GM21717 (cell line): ENCODE measurements around the gene GRIA3.

Experiments used
- ATAC-seq: cut with Tn5 transposase; IDR thresholded peaks from one replicate; pipeline ENCODE4 v1.9.1; 2021; ENCODE audit warnings: mild to moderate bottlenecking, moderate library complexity; ENCODE audit not compliant: unreplicated experiment

Gene GRIA3

DNA sequence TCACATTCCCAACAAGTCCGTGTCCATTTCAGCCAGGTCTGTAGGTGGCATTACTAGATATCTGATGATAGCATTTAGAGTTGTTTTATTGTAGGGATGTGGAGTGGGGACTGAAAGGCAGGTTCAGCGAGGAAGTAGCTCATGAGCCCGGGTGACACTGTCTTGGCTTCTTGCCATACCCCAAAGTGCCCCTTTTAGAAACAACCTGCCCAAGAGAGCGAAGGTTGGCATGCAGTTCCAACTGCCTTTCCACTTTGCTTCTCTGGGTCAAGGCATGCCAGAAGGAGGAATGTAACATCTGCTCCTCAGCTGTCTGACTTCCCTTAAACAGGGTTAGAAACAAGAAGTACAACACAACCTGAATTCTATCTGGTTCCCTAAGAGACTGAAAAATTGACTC is 9.0 kb downstream of the GRIA3 start:
- no peak for ATAC-seq

DNA sequence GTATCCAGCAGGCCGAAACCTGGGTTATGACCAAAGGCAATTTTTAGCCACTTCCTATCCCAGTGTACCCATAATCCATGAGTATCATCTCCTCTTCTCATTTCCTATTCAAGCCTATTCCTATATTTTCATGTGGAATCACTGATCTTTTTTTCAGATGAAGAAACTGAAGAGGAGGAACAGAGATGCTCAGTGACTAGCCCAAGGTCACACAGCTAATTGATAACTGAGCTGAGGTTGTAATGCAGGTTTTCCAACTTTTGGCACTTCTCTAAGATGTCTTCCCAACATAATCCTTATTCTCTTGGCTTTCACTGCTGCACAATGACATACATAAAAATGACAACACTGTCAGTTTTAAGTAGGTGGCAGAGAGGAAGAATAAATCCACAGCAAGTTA is 15.3 kb downstream of the GRIA3 start:
- no peak for ATAC-seq

DNA sequence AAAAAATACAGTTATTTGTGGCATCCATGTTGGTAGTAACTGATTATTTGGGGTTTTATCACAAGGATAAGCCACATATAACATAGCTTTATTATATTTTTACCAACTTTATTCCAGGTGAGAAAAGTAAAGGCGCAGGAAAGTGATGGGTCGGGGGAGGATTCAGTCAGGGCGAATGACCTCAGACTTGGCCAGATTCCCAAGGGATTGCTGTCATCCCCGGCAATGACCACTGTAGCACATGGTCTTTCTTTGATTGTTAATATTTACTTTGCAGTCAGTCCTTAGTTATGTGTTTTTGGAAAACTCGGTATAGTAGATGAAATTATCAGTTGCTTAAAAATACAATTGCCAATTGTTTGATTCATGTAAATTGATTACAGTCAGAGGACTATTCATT is 17.6 kb downstream of the GRIA3 start:
- no peak for ATAC-seq

DNA sequence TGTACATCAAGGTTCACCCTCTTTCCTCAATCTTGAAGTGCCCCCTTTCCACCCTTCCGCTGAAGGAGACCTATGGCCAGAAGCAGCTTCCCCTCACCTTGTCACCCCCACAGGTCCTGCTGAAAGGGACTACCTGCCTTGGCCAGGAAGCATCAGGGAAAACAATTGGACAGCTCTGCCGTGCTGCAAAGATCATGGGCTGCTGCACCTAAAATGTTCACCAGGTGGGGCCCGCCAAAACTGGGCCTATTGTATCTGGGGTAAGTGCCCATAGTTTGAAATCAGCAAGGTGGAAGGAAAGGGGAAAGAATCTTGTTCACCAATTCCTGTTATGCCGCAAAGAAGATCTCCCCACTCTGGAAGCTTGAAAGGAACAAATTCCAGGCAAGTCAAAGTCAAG is 18.4 kb downstream of the GRIA3 start:
- no peak for ATAC-seq

DNA sequence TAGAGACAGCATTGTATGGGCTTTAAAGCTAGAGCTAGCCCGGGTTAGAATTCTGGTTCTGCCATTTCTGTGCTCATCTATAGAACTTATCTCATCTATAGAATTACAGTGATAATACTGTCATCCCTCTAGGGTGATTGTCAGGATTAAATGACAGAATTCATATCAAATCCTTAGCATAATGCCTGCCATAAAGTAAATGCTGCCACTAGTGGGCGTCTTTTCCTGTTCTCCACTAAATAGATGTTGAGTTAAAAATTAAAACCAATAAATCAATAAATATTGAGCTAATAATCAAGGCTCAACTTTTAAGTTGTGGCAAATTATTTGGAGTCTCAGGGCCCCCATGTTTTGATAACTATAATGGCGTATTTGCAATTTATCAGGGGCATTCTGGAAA is 19.7 kb downstream of the GRIA3 start:
- no peak for ATAC-seq

DNA sequence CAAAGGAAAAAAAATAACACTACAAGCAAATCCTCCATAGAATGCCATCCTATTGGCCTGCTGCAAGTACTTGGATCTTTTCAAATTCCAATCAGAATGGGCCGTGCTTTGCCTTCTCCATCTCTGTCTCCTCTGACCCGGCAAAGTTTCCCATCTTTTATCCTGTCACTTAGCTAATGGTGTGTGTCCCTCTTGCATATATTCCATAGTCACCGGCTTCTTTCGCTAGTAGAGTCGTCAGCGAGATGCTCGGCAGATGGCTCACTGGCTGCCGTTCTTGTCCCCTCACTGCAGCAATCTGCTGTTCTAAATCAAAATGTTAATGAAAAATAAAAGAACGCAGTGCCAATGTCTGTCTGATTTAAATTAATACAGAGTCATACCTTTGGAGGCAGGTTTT is 22.1 kb downstream of the GRIA3 start:
- no peak for ATAC-seq

DNA sequence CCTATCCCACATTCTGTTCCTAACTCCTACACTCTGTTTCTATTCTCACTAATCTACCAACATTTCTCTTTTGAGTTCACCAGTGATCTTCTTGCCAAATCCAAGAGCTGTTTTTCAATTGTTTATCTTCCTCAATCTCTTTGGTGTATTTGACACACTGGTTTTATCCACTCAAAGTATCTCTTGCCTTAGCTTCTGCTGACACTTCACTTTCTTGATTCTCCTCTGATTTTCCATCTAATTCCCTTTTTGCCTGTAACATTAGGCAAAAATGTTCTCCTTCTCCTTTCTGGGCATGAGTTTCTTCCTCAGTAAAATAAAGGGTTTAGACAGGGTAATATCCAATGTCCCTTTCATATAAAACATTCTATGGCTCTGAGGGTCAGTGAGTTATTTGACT is 26.2 kb downstream of the GRIA3 start:
- ATAC-seq = no peak

DNA sequence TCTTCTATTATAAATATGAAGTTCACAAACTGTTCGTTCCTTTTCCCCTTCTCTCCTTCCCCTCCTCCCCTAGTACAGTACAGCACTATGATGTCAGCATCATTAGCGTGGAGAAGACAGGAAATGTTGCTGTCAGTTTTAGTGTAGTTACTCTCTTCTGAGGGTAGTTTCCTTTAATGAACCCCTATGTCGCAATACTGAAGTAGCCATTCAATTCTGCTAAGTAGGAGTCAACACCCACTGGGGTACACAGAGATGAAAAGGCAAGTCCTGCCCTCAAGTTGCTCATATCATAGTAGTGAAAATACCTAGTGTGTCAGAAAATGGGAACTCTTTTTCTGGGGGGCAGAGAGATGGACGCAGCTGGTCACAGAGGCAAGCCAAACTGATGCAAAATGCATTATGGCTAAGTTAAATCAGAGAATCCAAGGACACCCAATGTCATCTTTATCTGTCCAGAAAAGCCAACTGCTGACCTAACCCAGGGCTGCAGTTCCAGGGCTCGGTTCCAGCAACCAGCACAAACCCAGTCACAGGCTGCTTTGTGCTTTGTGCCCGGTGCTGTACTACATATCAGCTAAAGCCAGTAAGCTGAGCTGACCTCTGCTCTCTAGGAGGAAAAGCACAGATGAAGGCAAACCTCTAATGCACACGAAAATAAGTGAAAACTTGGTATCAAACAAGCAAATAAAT is 31.5 kb downstream of the GRIA3 start:
- ATAC-seq = no peak

DNA sequence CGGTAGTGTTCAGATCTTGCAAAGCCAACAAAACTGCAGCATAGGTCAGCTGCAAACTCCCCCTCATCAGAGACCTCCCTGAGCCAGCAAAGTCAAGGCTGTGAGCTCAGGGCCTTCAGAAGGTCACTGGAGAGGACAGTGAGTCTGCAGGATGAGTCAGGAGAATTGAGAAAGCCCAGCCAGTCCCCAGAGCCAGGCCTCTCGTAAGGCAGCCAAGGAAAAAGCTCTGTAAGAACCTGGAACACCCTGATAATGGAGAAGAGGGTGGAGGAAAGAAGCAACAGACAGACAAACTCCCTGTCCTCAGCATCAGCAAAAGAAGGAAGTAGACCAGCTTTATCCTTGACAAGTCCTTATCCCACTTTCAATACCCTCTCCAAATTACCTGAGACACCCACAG is 33.0 kb downstream of the GRIA3 start:
- ATAC-seq = no peak

DNA sequence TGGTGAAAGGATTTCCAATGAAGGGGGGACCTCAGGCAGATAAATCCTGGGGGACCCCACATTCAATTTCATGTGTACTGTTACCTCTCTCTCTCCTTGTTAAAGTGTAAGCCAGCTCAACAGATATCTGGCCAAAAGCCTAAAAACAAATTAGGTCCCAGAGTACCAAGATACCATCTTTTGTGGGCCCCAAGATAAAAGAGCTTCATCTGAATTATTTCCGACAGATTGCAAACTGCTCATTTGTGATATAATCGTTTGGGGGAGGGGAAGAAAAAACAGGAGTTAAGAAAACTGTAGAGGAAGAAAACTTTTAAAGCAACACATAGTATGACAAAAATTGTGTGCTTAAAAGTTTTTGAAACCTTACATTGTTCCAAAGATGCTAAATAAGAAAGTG is 33.6 kb downstream of the GRIA3 start:
- ATAC-seq = no peak

DNA sequence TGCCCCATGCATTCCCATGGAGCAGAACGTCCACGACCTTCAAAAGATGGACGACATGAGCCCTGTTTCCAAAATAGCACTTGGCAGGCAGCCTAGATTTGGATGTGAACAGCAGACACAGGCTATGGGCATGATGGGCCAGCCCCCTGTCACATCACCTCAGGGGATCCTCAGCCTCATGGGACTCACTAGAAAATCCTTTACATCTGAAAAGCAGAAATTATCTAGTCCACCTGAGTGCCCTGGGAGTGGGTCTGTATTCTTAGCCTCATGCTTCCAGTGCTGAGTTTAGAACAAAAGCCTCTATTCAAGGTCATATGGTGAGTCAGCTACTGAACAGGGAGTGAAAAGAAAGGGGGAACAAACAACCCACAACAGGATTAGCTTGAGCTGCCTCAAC is 35.8 kb downstream of the GRIA3 start:
- ATAC-seq = no peak

DNA sequence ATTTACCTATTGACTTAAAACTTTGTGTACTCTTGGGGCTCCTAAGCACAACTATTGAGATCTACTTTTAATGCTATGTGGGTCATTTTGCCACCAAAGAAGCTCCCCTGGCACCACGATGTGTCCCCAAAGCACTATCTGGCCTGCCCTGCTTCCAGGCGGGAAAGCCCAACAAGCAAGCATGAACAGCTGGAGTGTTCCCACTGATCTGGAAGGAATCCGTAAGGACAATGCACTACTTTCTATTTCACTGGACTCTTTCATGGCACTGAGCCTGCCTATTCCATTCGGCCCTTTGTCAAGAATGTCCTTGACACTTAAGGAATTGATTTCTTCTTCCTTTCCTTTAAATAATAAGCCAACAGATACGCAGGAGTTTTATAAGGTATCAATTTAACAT is 38.8 kb downstream of the GRIA3 start:
- ATAC-seq = no peak

DNA sequence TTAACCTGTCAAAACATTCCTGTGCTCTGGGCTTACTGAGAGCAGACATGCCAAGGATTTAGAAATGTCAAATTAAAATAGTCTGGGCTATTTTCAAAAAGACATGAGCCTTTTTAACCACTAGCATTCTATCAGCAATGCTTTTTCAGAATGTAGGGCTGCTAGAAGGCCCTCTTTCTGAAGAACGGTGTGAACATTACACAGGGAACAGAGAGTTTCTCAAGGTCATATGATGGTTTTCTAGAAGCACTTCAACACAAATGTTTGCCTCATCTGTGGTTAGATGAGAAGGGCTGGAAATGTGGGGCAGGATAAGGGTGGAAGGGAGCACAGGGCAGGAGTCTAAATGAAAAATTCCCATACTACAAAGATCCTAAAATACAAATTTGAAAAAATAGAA is 39.3 kb downstream of the GRIA3 start:
- peak; percentile 20 for ATAC-seq

DNA sequence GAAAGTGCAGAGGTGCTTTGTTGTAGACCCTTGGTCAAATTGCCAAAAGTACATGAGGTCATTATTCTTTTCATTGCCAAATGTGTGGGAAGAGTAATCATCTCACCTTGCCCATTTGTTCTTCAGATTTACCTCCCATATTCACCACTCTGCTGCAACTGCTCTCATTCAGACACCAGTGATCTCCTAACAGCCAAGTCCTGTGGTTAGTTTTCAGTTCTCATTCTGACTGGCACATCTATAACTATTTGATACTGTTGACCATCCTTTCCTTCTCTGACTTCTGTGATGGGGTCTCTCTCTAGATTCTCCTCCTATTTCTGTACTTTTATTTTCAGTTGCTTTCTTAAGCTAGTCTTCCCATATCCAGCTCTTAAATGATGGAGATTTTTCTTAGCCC is 39.8 kb downstream of the GRIA3 start:
- ATAC-seq = peak; percentile 92

DNA sequence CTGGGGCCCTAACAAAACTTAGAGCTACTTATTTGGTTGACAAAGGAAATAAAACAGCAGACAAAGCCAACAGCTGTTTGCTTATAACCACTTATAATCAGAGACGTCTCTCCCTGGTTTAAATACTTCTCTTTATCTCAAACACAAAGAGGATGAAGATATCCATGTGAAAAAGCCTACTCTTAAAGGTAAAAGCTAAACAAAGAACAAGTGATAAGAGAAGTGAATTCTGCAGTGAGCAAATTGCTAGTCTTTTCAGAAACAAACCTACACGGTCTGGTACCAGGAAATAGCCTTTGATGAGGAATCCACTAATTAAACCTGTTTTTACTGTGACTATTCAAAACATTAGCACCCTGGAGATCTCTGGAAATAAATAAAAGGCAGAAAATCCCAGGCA is 46.7 kb downstream of the GRIA3 start:
- ATAC-seq = no peak

DNA sequence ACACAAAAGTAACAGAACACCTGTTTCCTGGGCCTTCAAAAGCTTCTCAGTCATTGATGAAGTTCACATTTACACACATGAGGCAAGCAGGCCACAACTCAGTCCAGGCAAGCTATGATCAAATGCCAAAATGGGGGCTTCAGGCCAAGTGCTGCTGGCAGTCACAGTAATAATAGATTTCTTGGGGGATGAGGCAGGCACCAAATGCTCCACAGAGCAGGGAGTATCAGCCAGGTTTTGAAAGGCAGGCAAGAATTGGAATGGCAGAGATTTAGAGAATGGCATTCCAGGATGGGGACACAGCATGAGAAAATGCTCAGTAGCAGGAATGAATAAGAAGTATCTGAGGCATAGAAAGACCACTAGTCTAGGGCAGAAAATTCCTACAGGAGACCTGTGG is 52.8 kb downstream of the GRIA3 start:
- ATAC-seq = no peak

DNA sequence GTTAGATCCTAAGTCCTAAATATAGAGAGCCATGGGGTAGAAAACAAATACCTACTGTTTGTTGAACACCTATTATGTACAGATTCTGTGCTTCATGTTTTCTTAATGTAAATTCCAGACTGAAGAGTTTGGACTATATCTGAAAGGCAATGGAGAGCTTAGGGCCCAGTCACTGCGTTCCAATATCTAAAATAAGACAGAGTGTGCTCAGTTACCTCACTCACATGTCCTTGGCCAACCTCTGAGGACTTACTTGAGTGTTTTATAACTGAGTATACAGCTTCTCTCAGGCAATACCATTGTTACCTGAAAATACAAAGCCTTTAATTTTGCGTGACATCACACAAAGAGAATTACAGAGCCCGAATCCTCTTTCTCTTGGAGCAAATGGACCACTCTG is 53.2 kb downstream of the GRIA3 start:
- ATAC-seq = no peak

DNA sequence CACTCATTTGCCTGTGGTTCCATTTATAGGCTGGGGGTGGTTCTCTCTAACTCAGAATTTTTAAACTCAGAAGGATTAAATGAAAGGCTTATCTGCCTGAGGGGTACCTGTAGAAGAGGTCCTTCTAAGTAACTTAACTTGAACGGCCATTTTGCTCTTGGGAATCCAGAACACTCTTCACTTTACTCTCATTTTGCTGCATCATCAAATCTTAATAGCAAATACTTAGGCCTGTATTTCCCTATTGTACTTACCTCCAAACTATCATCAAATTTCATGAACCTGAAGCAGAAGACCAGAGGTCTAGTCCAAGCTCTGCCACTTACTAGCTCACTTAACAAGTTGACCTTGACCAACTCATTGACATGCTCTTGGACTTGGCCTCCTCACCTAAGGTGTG is 70.4 kb downstream of the GRIA3 start:
- no peak for ATAC-seq

DNA sequence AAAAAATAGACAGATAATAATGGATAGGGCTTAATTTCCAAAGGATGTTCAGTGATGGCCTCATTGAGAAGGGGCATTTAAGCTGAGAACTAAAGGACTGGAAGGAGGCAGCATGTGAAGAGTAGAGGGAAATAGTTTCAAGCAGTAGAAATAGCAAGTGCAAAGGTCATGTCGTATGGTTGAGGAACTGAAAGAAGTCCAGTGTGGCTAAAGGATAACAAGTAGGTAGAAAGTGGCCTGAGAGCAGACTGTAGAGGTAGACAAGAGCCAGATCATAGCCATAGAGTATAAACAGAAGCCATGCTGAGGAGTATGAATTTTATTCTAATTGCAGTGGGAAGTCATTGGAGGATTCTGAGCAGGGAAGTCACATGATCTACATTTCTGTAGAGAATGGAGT is 72.3 kb downstream of the GRIA3 start:
- no peak for ATAC-seq

DNA sequence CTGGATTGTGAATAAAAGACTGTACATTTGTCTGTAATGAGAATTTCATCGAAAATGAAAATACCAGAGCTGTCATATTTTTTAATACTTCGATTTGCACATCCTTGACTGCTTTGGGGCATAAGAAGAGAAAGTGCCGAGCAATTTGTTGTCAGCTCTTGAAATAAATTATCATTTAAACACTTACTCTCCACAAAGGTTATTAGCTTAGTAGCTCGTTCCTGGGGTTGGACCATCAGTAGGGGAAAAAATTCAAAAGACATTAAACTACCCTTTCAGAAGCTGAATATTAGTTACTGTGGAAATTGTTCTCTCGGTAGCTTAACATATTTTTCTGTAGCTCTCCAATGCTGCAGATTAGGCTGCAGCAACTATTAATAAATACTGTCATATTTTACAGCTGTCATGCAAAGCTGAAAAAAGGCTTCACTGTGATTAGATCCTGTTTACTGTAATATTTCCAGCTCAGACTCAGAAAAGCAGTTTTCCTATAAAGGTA is 76.9 kb downstream of the GRIA3 start:
- ATAC-seq = no peak

DNA sequence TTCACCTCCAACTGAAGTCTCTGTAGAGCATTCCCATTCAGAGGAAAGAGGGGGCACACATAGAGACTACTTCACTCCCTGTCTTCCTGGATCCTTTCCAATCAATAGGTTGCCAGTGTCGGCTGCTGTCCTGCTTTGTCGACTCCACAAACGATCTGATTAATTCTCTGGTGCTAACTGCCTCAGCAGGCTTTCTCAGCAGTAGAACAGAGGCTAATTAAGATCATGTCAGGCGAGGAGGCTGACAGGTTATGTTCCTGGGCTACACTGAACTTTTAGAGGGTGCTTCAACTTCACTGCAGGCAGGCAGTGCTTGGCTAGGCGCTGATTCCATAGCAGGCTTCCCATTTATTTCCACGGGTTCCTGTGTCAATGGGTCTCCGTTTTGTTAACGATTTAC is 79.2 kb downstream of the GRIA3 start:
- no peak for ATAC-seq

DNA sequence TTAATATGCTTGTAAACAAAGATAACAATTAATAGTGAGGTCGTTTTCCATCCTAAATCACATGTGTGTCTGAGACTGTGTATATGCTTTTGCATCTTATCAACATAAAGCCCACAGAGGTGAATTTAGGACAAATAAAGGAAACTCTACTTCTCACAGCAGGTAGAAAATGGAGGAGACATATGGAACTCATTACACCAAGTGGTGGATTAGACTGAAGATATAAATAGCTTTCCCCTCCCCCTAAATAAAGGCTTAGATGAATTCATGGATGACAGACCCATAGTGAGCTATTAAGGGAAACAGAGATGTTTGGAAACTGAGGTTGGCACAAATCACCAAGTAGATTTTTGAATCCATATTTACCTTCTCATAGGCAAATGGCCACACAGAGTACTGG is 79.7 kb downstream of the GRIA3 start:
- ATAC-seq = no peak

DNA sequence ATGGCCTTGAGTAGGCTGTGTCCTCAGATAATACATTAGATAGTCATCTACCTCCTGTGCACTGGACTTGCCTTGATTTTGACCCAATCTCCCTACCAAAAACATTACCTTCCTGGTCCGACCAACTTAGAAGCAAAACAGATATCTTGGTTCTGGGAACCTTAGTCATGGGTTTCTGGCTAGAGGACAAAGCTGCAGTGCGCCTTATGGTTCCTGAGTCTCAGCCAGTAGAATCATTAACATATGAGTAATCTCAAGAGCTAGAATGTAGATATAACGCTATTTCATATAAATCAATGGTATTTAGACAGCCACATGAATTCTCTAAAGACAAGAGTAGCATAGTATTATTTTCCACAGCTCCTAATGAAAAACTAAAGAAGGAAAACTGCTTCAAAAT is 83.1 kb downstream of the GRIA3 start:
- no peak for ATAC-seq
